Cardiac muscle cell (in vitro differentiated cells and primary cell): ENCODE measurements around the gene RPL21. TPM values are rescaled to one million over a fixed set of nuclear protein-coding genes. Genes with fewer than 3 reads are reported as not detected.
"Not testable (repeated sequence)": the region's sequence is repeated elsewhere in the genome, so short reads cannot be mapped to it uniquely, and the experiment has no call there.

Source experiments
- DNase-seq, 2 donors: peaks; one replicate each; pipeline versions ENCODE4 v3.0.0 to v3.0.0-alpha.2; 2010 to 2017; ENCODE audit warnings: low read depth in 1 of 2, low spot score in 1 of 2
- H3K27ac ChIP-seq: fragments of 200-600 bp; sonication (generic); 2 replicates; pipeline ENCODE4 v1.5.1; 2016
- H3K27me3 ChIP-seq: fragments of 200-600 bp; sonication (generic); 2 replicates; pipeline ENCODE4 v1.6.0; 2016; ENCODE audit warnings: control low read depth
- H3K36me3 ChIP-seq: fragments of 200-600 bp; sonication (generic); 2 replicates; pipeline ENCODE4 v1.5.1; 2016; ENCODE audit warnings: control low read depth
- H3K4me1 ChIP-seq: fragments of 200-600 bp; sonication (generic); 2 replicates; pipeline ENCODE4 v1.8.1; 2017; ENCODE audit warnings: low read depth, mild to moderate bottlenecking, mixed run types
- H3K4me3 ChIP-seq: fragments of 200-600 bp; sonication (generic); 2 replicates; pipeline ENCODE4 v1.5.1; 2016; ENCODE audit warnings: mild to moderate bottlenecking
- H3K9me3 ChIP-seq: fragments of 200-600 bp; sonication (generic); 2 replicates; pipeline ENCODE4 v1.5.1; 2017; ENCODE audit warnings: low read depth, mild to moderate bottlenecking, control low read depth
- polyA plus RNA-seq: library from polyadenylated mRNA; unstranded; fragments of >200 nt; fragmentation: Nextera tagmentation; extraction: Ambion mirVana; gene quantifications from 2 replicates; pipeline ENCODE4 v1.2.1, GENCODE V29; 2016
- total RNA-seq: library from RNA; depleted of rRNA; stranded (reverse); fragments of >200 nt; gene quantifications from 2 replicates; pipeline ENCODE4 v1.2.3, GENCODE V29; 2016
- TF ChIP-seq, protein P1 (sequence below): IDR thresholded peaks from 2 replicates; pipeline ENCODE4 v1.5.1; 2012; ENCODE audit warnings: low read depth, mild to moderate bottlenecking, low read length

Gene RPL21
- total and polyA plus RNA-seq, 2 experiments from 2014 or later = 367 to 410 TPM

DNA sequence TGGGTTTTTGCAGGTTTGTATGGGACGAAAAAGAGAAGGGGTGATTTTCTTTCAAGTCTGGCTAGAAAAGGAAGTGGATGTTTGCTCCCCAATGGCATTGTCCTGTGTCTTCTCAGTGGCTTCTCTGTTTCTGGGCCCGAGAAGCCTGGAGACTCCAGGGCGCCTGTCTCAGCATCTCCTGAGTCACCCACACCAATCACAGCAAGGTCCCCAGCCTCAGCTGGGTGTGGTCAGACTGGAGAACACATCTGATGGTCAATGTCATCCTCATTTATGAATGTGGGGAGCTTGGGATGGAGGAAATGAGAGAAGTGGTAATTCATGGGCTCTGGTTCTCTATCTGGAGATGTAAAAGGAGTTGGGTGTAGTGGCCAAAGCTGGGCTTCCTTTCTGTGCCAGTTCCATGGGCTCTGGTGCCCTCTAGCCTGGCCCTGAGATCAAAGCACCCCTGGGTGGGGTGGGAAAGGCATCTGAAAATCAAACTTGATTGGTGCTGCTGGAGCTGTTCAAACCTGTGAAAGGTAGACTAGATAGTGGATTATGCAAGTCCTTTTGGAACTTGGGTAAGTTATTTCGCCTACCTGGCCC is 32.6 kb downstream of the RPL21 start:
- Histone ChIP-seq H3K9me3 (no peaks in the 10 kb centered on the region), H3K27me3 (no peaks in the 10 kb centered on the region), H3K27ac (no peak overlapping the region), H3K4me1 (no peaks in the 10 kb centered on the region), H3K36me3 (no peaks in the 10 kb centered on the region), H3K4me3 (no peak overlapping the region)
- DNase-seq = peak in 1 of 2 donors; percentile 44
- TF ChIP-seq, protein P1, sequence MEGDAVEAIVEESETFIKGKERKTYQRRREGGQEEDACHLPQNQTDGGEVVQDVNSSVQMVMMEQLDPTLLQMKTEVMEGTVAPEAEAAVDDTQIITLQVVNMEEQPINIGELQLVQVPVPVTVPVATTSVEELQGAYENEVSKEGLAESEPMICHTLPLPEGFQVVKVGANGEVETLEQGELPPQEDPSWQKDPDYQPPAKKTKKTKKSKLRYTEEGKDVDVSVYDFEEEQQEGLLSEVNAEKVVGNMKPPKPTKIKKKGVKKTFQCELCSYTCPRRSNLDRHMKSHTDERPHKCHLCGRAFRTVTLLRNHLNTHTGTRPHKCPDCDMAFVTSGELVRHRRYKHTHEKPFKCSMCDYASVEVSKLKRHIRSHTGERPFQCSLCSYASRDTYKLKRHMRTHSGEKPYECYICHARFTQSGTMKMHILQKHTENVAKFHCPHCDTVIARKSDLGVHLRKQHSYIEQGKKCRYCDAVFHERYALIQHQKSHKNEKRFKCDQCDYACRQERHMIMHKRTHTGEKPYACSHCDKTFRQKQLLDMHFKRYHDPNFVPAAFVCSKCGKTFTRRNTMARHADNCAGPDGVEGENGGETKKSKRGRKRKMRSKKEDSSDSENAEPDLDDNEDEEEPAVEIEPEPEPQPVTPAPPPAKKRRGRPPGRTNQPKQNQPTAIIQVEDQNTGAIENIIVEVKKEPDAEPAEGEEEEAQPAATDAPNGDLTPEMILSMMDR = peak; percentile 43

DNA sequence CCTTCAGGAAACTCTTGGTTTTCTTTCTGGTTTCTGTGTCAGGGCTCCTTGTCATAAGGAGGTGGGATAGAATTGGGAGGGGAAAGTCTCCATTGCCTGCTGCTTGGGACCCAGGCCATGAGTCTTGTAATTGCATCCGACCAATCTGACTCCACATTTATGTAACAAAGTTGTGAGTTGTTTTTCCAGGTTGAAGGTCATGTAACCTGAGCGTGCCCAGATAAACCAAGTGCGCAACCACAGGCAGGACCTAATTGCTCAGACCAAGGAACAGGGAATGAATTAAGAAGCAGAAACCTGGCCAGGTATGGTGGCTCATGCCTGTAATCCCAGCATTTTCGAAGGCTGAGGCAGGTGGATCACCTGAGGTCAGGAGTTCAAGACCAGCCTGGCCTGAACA is 37.0 kb downstream of the RPL21 start:
- no peaks in the 10 kb centered on the region for H3K9me3 ChIP-seq
- no peak overlapping the region for H3K27ac ChIP-seq
- H3K4me1 ChIP-seq = no peaks in the 10 kb centered on the region
- no peaks in the 10 kb centered on the region for H3K27me3 ChIP-seq
- TF ChIP-seq, protein P1 = no peak
- H3K36me3 ChIP-seq = no peaks in the 10 kb centered on the region
- no peak for DNase-seq
- H3K4me3 ChIP-seq = no peak overlapping the region

DNA sequence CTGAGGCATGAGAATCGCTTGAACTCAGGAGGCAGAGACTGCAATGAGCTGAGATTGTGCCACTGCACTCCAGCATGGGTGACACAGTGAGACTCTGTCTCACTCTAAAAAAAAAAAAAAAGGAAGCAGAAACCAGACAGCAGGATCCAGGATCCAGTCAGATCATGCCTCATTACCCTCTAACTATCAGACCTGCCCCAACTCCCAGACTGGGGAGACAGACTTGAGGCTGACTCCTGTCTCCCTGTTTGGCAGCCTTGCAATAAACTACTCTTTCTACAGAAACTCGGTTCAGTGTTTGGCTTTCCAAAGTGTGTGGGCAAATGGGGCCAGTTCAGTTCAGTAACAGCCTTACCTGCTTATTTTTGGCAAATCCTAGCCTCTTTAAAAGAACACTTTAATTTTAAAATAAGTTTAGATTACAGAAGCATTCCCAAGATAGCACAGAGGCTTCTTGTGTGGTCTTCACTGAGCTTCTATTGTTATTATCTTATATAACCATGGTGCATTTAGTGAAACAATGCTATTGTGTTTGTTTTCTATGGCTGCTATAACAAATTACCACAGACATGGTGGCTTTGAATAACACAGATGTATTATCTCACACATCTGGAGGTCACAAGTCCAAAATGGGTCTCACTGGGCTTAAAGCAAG is 37.8 kb downstream of the RPL21 start:
- Histone ChIP-seq H3K4me1 (no peaks in the 10 kb centered on the region), H3K27me3 (peaks cover 4% of the 10 kb centered on the region), H3K27ac (no peak overlapping the region), H3K36me3 (no peaks in the 10 kb centered on the region), H3K9me3 (no peaks in the 10 kb centered on the region), H3K4me3 (no peak overlapping the region)
- no peak for DNase-seq
- TF ChIP-seq, protein P1 = no peak

DNA sequence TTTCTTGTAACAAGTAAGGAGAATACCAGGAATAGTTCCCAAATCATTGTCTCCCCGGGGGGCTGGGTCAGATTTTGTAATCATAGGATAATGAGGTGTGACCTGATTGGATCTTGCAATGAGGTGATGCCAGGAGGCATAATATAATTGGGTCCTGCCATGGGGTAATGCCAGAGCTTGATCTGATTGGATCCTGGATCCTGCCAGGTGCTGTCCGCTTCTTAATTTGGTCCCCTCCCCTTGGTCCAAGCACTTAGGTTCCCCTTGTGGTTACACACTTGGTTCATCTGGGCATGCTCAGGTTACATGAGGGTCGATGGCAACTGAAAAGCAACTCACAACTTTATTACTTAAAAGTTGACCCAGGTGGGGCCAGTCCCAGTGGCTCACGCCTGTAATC is 39.4 kb downstream of the RPL21 start:
- H3K27me3 ChIP-seq = peaks cover 11% of the 10 kb centered on the region
- DNase-seq = no peak
- no peaks in the 10 kb centered on the region for H3K4me1 ChIP-seq
- no peaks in the 10 kb centered on the region for H3K9me3 ChIP-seq
- TF ChIP-seq, protein P1 = no peak
- H3K4me3 ChIP-seq = no peak overlapping the region
- H3K27ac ChIP-seq = no peak overlapping the region
- H3K36me3 ChIP-seq = no peaks in the 10 kb centered on the region

DNA sequence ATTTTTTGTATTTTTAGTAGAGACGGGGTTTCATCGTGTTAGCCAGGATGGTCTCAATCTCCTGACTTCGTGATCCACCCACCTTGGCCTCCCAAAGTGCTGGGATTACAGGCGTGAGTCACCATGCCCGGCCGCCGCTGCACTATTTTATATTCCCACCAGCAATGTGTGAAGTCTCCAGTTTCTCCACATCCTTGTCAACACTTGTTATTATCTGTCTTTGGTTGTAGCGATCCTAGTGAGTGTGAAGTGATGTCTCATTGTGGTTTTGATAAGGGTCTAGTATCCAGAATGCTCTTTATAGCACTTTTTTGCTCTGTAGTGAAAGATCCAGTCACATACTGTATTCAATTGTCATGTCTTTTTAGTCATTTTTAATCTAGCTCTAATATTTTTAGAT is 40.6 kb downstream of the RPL21 start:
- peak in 1 of 2 donors; percentile 74 for DNase-seq
- H3K27me3 ChIP-seq = peaks cover 11% of the 10 kb centered on the region
- not testable (repeated sequence) for H3K36me3 ChIP-seq

DNA sequence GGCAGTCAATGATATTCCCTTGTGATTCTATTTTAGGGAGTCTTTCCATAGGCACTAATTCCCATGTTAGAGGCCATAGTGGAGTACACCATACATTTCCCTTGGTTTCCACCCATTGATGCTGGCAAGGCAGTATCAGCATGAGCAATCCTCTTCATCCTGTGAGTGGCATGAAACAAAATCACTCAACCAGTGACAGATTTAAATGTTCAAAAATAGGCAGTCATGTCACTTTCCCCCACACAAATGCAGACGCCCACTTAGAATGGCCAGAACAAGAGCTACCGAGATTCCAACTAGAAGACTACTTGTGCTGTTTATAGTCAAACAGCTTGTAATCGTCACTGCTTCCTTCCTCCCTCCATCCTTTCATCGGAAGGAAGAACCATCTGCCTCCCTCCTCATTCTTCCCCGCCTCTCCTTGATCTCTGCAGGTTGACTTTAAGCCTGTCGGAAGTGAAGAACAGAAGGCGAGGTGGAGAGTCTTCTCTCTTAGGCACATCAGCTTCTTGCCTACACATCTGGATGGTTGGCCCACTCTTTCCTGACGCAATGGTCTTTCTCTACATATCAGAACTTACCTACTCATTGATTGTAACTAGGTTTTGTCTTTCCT is 41.8 kb downstream of the RPL21 start:
- Histone ChIP-seq H3K9me3 (no peaks in the 10 kb centered on the region), H3K4me1 (no peaks in the 10 kb centered on the region), H3K36me3 (no peaks in the 10 kb centered on the region), H3K4me3 (no peak overlapping the region), H3K27ac (no peak overlapping the region), H3K27me3 (peaks cover 11% of the 10 kb centered on the region)
- no peak for DNase-seq
- TF ChIP-seq, protein P1 = no peak

More for the DNA sequence above, 40.6 kb downstream of the RPL21 start:
- H3K4me3 ChIP-seq, H3K9me3 ChIP-seq, H3K27ac ChIP-seq, H3K4me1 ChIP-seq: not testable (repeated sequence)
